Upper lobe of left lung (tissue), 4 donors: Measurements from ENCODE around the gene APOL3.

Experiments
- CTCF ChIP-seq, 6 experiments: fragments of 450-650 bp in 4 of 6; fragments of 200-600 bp in 2 of 6; sonication (generic) in 2 of 6; IDR thresholded peaks; one replicate each; pipeline ENCODE4 v1.5.1; 2016 to 2019; ENCODE audit warnings: antibody characterized with exemption in 6 of 6
- POLR2A ChIP-seq, 4 donors: fragments of 450-650 bp; IDR thresholded peaks; one replicate each; pipeline ENCODE4 v1.5.1; 2016 to 2017; ENCODE audit warnings: antibody characterized with exemption in 4 of 4, mild to moderate bottlenecking in 2 of 4

- TF ChIP-seq CTCF (IDR thresholded peaks at IDR 0.05), result no peak
- TF ChIP-seq POLR2A (IDR thresholded peaks at IDR 0.05), result no peak
These were observed 58.8 kb downstream of the APOL3 start for GRCh38 chr22:36101756-36102155.
